Coronary artery (tissue), 2 donors: Measurements from ENCODE around the gene OR51V1.
"Not testable (repeated sequence)": the region's sequence is repeated elsewhere in the genome, so short reads cannot be mapped to it uniquely, and the experiment has no call there.

ENCODE experiments used
- DNase-seq: peaks from one replicate; pipeline ENCODE4 v3.0.0-alpha.2; 2017; ENCODE audit warnings: low spot score
- H3K27ac ChIP-seq, 2 donors: fragments of 200-600 bp; sonication (generic); one replicate each; pipeline ENCODE4 v1.5.1; 2016 to 2019
- H3K4me3 ChIP-seq: fragments of 200-600 bp; sonication (generic); 2 replicates; pipeline ENCODE4 v1.5.1; 2016; ENCODE audit warnings: mild to moderate bottlenecking, moderate library complexity
- CTCF ChIP-seq: fragments of 200-600 bp; sonication (generic); IDR thresholded peaks from one replicate; pipeline ENCODE4 v1.5.1; 2019; ENCODE audit warnings: antibody characterized with exemption

Gene OR51V1

GRCh38 chr11:5200582-5200981 lies at the start of gene OR51V1:
OR51V1 (minus strand) TSS chr11:5200682; CDS start chr11:5200682, 0 bp downstream.
- no peak within 1 kb of the TSS for H3K27ac ChIP-seq
- H3K4me3 ChIP-seq: no peak within 1 kb of the TSS
- no peak for TF ChIP-seq CTCF
- no peak for DNase-seq

GRCh38 chr11:5249807-5250396 lies 49.4 kb upstream of the OR51V1 start, which contains the start of gene HBG1:
HBG1 (minus strand) TSS chr11:5249857; CDS start chr11:5249804, 53 bp downstream.
- not testable (repeated sequence) for H3K27ac ChIP-seq, DNase-seq

GRCh38 chr11:5248498-5248897 lies 48.0 kb upstream of the OR51V1 start:
- not testable (repeated sequence) for H3K4me3 ChIP-seq, DNase-seq, H3K27ac ChIP-seq

More at GRCh38 chr11:5249807-5250396, 49.4 kb upstream of the OR51V1 start, which contains the start of gene HBG1:
- not testable (repeated sequence) for H3K4me3 ChIP-seq

GRCh38 chr11:5247472-5248192 lies 47.1 kb upstream of the OR51V1 start:
- no peak for TF ChIP-seq CTCF
- no peak for DNase-seq
- no peak overlapping the region for H3K4me3 ChIP-seq
- H3K27ac ChIP-seq: no peak overlapping the region

GRCh38 chr11:5246772-5247471 lies 46.4 kb upstream of the OR51V1 start:
- DNase-seq: no peak
- no peak overlapping the region for H3K27ac ChIP-seq
- no peak overlapping the region for H3K4me3 ChIP-seq
- no peak for TF ChIP-seq CTCF

GRCh38 chr11:5245155-5245554 lies 44.7 kb upstream of the OR51V1 start:
- TF ChIP-seq CTCF: no peak
- no peak overlapping the region for H3K4me3 ChIP-seq
- DNase-seq: no peak
- H3K27ac ChIP-seq: no peak overlapping the region

GRCh38 chr11:5243816-5244180 lies 43.3 kb upstream of the OR51V1 start:
- Histone ChIP-seq H3K27ac (no peak overlapping the region), H3K4me3 (no peak overlapping the region)
- no peak for TF ChIP-seq CTCF
- DNase-seq: no peak
